Effector CD8-positive, alpha-beta T cell (primary cell): ENCODE data around the gene SSBP2.
"Not testable (repeated sequence)": the region's sequence is repeated elsewhere in the genome, so short reads cannot be mapped to it uniquely, and the experiment has no call there.

Experiments used
- DNase-seq: peaks from one replicate; lab custom pipeline; 2025; lab: John Stamatoyannopoulos, UW

Gene SSBP2

DNA sequence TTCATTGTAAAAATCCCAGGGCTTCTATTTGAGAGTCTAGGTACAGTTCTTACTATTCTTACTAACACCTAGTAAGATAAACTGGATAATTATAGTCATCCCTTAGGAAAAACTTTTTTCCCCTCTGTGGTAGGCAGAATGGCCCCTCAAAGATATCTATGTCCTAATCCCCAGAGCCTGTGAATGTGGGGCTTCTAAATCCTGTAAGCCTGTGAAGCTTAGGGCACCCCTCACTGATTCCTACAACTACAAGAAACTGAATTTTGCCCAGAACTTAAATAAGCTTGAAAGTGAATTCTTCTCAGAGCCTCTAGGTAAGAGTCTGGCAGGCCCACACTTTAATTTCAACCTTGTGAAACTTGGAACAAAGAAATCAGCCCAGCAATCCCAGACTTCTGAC lies 226.9 kb downstream of the SSBP2 start:
- DNase-seq, result no peak

DNA sequence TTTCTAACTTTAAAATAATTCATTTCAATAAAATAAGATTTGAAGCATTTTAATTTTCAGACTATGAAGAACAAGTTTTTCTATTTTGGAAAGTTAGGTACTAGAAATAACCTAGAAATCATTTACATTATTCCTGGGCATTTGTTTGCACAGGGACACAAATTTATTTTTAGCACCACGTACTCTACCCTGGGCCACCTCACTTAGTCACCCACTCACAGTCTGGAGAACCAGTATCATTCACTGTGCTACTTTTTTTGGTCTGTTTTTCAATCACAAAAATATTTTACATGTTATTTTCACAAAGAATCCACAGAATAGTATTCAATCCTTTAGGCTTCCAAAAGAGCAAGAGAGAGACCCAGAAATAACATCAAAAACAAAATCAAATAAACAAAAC lies 228.3 kb downstream of the SSBP2 start:
- DNase-seq, result no peak

DNA sequence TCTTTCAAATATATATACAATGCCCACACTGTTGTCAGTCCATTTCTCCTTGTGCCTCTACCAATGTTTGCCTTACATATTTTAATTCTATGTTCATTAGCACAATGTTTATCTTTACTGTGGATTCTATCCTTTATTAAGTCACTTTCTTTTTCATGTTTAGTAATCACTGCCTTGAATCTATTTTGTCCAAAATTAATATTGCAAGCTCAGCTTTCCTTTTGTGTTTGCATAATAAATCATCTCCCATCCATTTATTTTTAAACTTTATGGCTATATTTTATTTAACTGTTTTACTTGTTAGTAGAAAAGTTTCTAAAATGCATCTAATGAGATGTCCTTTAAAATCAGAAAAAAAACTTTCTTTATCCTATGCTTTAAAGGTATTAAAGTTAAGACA lies 230.1 kb downstream of the SSBP2 start:
- DNase-seq, result no peak

DNA sequence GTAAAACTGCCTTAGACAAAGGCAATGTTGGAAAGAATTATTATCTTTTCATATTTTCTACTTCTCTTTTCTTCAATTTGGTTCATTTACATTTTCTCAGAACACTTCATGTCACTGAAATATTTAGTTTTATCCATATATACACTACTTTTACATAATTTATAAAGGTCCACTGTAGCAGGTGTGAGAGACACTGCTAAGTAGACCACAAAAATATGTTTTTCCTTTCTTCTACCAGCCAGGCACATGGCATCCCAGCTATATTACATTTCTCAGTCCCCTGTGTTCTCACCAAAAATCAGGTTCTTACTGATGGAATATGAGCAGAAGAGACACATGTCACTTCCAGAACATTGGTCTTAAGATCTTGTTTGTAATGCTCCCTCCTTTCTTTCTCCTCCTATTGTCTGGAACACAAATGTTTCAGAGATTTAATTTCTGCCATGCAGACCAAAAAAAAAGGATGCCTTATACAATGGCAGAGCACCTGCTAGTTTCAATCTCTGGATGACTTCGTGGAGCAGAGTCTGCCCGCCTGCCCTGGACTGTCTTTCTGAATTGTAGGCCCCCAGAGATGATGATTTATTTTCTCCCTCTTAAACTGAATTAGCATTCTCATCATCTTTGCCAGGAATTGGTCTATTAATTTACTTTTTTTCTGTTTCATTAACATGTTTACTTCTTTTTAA lies 231.5 kb downstream of the SSBP2 start:
- DNase-seq, result no peak

DNA sequence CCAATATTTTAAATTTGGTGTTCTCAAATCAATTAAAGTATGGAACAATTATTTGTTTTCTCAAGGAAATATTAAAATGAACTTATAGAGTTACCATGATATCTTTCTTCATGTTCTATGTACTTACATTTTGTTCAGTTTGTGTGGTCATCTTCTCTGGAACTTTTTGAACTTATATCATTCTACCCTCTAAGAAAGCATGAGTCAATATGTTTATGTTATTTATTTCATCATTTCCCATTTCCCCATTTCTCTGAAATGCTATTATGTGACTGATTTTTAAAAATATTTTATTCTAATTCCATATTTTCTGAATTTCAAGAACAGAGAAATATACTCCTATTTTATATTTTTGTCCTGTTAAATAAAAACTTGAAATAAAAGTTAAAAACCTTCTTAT lies 233.4 kb downstream of the SSBP2 start:
- no peak for DNase-seq

DNA sequence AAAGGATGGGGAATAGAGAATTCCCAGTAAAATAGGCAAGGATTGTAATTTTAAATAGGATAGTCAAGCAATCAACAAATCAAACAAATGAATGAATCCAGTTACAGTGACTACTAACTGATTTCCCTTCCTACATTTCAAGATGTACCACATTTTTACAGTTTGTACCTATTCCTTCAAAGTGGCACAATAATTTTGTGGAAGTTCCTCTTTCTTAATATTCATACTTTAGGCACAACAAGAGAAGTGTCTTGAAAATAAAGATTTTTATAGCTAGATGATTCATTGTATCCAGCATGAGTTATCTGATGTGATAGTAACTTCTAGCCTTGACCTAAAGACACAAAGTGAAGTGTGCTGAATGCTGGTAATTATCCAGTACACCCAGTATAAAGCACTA lies 234.8 kb downstream of the SSBP2 start:
- DNase-seq, result no peak

DNA sequence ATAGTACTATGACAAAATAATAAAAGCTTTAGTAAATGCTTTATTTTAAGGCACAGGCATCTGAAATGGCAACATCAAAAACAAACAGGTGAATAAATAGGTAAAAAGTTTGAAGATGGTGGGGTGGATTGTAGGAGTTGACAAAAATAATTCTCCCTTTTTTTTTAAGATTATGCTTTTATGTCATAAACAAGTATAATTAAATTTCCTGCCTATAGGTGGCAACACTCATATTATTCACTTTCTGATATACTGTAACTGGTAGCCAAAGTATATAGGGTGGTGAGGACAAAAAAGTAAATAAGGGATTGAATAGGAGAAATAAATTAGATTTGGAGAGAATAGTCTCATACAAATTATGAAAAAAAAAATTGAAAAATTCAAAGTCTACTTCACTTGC lies 236.9 kb downstream of the SSBP2 start:
- DNase-seq, result no peak

DNA sequence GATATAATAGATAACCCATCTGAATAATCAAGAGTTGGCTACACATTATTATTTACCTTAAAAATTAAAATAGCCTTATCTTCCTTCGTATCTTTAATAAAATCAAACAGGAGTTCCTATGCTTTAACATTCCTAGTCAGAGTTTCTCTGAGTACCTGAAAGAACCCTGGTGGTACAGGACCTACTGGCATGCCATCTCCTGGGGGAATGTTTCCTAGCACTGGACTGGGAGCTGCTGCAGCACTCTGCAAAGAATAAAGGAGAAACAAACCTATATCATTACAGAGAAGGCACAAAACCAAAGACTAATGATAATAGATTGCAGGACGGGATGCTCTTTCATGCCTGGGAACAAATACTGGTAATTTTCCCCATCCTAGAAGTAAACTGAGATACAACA lies 237.4 kb downstream of the SSBP2 start:
- no peak for DNase-seq

DNA sequence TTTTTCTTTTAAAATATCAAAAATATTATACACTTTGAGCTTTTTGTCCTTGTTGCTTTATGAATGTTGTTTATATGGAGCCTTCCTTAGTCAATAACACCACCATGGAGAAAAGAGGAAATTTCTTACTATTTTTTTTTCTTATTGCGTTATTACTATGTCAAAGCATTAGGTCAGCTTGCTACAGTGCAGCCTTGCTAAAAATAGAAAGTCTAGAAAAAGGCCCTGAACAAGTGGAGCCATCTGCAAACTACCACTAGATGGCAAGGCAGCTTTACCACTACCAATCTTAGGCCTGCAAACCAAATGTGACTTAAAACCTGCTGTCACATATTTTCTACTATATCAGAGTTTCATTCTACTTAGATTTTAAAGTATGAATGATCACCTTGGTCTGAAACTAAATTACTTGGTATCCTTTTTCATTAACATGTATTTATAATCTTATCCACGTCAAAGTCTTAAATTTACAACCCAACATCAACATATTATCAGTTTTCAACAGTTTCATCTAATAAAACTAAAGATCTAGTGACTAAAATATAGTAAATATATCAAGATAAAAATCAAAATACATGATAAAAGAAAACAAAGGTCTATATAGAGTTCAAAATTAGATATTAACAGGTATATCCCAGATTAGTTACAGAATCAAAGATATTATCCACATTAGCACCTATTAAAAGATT lies 243.9 kb downstream of the SSBP2 start:
- no peak for DNase-seq

DNA sequence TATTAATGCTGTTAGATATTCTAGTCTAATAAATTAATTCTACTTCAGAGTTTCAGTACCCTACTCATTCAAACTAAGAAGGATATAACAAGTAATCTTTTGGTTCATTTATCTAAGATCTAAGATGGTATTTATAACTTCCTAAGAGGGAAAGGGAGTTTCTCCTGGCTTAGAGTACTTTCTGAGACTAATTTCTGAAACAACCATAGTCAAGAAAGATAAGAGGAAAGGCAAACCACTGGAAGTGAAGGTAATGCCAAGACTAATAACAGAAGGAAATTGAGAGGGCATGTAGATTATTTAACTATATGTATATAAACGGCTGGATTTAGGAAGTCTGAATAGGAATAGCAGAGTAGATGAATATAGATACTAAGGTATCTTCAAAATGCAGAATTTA lies 244.5 kb downstream of the SSBP2 start:
- DNase-seq, result no peak

DNA sequence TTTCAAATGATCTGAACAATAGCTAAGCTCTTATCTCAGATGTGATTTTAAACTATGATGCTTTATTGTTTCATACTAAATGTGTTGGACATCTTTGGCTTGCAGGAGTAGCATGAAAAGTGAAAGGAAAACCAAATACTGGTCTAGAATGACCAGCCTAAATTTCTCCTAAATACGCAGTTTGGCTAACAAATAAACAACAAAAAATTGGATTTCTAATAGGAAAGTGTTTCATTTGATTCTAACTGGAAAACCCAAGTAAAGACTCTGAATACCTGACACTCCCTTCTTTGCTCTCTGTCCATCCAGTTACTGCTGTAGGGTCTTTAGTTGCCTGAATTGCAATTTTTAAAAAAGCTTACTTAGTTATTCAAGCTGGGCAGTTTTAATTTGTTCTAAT lies 245.2 kb downstream of the SSBP2 start:
- DNase-seq, result no peak

DNA sequence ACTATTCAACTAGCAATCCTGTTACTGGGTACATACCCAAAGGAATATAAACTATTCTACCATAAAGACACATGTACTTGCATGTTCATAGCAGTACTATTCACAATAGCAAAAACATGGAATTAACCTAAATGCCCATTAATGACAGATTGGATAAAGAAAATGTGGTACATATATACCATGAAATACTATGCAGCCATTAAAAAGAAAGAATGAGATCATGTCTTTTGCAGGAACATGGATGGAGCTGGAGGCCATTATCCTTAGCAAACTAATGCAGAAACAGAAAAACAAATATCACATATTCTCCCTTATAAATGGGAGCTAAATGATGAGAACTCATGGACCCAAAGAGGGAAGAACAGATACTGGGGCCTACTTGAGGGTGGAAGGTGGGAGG lies 247.3 kb downstream of the SSBP2 start:
- DNase-seq, result not testable (repeated sequence)

DNA sequence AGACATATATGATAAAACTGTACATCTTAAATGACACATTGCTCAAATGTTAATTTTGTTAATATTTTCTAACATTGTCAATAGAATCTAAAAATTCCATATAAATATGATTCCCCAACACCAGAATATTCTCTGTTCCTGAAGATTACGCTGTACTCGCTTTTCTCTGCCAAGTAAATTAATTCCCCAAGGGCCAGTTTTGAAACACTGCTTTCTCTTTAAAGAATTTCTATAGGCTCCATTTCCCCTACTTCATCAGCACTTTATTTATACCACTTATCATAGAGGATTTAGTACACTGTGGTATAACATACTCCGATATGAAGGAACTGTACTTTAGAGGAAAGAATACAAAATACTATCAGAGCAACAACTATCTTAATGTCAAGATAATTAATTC lies 255.6 kb downstream of the SSBP2 start:
- no peak for DNase-seq

DNA sequence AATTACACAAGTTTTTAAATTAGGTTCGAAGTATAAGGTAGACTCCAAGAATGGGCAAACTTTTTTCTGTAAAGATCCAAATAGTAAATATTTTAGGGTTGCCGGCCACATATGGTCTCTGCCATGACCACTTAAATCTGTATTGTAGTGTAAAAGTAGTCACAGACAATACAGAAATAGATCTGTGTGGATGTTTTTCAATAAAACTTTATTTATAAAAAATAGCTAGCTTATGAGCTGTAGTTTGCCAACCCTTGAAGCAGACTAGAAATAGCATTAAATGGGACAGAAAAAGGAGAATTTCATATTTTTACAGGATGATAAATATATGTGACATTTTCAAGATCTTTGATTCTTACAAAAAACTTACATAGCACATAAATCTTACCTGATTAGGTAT lies 262.0 kb downstream of the SSBP2 start:
- no peak for DNase-seq

DNA sequence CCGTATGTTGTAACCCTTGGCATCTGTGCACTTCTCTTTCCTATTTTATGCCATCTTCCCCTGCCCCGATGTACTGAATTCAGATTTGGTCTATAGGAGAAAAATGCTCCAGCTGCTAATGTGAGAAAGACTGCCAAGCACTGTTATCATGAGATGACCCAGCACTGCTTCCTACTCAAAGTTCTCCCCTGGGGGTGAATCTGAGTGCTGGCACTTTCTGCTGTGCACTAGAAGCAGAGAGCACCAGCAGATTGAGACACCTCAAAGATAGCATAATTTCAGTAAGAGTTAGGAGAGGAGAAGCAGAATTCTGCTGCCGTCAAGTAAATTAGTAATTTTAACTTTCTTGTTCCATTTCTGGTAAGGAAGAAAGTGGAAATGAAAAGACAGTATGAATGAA lies 264.2 kb downstream of the SSBP2 start:
- DNase-seq, result no peak

DNA sequence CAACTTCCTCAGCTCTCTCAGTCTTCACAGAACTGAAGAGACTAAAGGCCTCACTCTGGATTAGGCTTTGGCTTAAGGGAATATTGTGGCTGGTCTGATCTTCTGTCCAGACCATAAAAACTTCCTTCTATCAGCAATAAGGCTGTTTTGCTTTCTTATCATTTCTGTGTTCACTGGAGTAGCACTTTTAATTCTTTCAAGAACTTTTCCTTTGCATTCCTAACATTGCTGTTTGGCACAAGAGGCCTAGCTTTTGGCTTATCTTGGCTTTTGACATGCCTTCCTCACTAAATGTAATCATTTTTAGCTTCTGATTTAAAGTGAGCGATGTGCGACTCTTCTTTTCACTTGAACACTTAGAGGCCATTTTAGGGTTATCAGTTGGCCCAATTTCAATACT lies 268.3 kb downstream of the SSBP2 start:
- no peak for DNase-seq

DNA sequence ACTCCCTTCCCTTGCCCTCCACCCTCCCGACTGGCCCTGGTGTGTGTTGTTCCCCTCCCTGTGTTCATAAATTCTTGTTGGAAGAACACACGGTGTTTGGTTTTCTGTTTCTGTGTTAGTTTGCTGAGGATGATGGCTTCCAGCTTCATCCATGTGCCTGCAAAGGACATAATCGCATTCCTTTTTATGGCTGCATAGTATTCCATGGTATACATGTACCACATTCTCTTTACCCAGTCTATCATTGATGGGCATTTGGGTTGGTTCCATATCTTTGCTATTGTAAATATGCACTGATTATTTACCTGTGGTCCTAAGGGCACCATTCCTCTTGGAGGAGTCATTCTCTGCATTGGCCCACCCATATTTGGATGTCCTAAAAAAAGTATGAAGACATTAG lies 277.5 kb downstream of the SSBP2 start:
- DNase-seq, result not testable (repeated sequence)

DNA sequence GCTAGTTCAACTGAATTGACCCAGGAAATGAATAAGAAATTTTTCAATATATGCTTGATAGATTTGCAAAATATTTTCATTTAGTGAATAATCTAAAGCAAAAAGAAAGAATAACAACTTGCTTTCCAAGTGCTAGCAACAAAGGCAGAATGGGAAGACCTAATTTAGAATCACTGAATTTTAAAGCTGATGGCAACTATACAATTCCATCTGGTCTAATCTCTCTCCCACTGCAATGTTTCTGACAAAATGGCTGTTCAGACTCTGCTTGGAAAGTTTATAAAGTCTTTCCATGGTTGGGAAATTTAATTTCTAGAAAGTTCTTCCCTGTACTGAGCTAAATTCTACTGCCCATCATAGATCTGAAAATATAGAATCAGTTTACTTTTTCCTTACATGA lies 281.2 kb downstream of the SSBP2 start:
- DNase-seq, result no peak

DNA sequence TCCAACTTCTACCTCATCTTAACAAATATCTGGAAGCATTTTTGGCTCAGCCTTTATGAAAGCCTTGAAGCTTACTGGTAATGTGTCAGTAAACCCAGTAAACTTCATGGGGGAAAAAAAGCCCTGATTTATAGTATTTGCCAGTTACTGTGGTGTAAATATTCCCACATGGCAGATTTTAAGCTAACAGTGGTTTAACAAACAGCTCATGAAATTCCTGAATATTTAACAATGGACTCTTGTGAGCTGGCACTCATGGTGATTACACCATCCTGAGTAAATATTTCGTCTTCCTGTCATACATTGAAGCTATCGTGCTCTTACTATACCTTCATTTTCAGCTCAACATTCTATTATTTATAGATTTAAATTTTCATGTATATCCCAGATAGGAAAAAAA lies 300.0 kb downstream of the SSBP2 start:
- no peak for DNase-seq

DNA sequence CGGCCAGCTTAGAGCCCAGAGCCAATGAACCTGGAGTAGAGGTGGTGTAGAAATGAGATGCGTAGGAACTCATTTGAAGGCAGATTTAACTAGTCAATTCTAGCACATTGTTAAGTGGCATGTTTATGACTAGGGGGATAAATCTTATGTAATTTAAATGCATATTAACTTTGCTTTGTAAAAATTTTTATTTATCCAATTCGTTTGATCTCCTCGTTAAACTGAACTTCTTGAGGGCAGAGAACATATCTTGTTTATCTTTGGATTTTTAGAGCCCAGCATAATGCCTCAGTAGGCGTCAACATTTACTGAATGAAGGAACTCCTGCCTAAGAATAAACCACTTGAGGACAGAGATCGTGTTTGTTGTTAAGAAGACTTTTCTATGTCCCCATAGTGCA lies 315.9 kb downstream of the SSBP2 start:
- no peak for DNase-seq

DNA sequence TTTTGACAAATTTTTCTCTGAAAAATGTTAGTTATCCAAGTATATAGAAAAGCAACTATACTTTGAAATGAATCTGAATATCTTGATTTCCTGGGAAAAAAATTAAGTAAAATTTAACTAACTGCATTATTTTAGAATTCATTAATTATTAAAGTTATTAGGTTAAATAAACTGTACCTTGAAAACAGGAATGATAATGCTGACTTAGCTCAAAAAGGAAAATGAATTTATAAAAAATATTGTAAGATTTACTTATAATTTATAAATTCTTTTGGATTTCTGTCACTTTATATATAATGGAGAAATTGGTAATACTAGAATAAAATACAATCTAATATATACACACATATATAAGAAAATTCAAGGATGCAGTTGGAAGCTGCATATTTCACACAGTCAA lies 320.9 kb downstream of the SSBP2 start:
- DNase-seq, result no peak

DNA sequence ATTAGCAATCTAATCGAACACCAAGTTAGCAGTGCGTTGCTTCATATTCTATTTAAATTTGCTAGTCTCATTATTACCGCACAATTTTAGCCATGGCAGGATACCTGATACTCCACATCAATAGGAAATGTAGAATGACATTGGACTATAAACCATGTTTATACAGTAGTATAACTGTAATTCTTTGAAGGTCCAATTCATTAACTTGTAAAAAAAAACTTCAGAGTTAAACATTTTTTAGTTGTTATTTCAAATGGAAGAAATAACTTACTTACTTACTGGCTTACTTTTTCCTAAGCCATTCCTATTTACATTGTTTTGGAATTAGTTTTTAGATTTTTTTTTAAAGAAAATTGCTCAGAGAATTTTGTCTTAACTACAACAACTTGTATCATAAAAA lies 321.5 kb downstream of the SSBP2 start:
- DNase-seq, result no peak

DNA sequence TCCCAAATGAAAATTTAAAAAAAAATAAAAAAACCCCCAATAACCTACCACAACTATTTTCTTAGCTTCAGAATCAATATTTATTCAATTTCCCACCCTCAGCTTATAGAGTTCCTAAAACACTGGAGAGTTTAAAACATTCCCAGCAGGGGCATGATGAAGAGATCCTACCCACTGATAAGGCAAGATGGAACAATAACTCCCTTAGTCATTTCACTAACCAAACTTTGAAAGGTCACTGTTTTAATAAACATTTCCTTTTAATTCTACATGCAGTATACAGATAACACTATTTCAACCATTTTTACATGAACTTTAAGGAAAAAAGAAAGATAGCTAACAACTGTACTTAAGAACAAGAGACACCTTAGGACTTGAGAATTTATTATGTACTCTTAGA lies 322.0 kb downstream of the SSBP2 start:
- no peak for DNase-seq

DNA sequence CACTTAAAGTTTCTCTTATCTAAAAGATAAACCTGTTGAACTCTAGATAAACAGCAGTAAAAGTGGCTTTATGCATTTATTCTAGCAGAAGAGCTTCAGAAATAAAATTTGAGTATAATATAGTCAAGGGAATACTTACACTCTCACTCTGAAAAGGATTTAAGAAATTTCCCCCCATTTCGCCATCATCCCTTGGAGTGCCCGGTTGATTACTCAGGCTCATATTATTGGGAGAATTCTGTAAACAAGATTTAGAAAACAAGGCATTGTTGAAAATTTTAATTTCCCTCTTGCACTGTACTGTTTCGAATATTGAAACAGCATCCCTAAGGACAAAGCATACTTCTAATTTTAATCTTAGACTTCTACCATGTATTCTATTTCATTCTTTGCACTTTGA lies 322.5 kb downstream of the SSBP2 start:
- no peak for DNase-seq
